Hematopoietic multipotent progenitor cell treated with erythropoietin and hydrocortisone succinate and interleukin-3 and kit ligand, for 15 days (in vitro differentiated cells): ENCODE data around the gene CDK13.

Source experiments
- DNase-seq: peaks from one replicate; pipeline ENCODE4 v3.0.0-alpha.2; 2015; ENCODE audit warnings: low spot score

Gene CDK13

DNA sequence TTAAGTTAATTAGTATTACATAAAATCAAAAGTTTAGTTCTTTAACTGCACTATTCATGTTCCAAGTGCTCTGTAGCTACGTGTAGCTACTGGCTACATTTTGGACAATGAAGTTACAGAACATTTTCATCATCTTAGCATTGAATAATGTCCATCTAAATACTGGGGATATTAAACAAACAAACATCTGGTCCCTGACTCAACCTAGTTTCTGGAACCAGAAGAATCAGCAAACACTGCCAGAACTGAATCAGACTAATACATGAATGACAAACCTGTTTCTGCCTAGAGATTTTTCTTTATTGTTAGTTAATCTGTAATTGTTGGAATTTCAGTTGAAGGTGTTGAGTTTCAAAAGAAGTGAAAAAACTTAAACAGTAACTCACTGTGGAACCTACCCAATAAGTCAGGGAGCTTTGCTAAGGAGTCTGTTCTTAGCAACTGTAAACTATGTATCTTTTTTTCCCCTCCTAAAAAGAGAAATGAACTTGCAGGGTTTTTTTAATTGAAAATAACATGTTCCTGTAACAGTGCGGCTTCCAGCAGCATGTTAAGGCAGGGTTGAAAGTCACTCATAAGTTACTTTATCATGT is 58.3 kb downstream of the CDK13 start:
- no peak for DNase-seq

DNA sequence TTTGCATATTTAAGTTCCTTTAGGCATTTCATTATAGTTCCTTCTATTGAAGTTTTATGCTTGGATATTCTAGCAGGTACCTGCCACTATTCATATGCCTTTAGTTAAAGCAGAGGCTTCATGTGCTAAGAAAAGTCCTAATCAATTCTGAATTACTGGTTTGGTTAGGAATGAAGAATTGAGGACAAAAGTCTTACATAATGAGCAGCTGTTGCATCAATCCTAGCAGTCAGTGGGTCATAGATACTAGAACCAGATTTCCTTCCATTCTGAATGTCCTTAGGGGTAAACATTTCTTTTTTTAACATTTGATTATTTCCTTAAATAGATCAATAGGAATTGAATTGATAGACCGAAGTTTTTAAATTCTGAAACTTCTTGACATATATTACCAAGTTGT is 59.2 kb downstream of the CDK13 start:
- DNase-seq, result no peak

DNA sequence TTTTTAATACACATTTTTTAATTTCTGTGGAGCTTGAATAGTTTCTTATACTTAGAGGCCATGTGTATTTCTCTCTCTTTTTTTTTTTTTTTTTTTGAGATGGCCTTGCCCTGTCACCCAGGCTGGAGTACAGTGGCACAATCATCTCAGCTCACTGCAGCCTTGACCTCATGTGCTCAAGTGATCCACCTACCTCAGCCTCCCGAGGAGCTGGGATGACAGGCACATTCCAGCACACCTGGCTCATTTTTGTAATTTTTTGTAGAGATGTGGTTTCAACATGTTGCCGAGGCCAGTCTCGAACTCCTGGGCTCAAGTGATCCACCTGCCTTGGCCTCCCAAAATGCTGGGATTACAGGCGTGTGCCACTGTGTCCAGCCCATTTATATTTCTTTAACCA is 64.3 kb downstream of the CDK13 start:
- no peak for DNase-seq

DNA sequence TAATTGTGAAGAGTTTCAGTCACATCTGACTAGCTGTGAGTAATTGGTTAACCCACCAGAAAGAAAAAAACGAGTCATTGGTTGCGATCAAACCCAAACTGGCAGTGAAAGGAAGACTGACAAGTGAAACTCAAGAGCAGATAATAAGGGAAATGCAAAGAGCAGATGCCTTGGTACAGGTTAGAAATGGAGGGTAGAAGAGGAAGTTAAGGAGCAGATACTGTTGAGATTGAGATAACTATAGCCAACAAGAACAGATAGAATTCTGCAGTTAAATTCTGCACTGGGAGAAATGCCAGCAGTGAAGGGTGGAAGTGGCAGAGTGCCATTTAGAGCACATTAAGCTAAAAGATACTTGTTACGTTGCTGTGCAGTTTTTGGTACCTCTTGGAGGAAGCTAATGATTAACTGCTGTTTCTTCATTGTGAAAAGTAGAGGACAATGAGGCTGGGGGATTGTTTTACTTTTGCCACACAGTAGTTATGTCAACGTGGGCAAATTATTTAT is 65.8 kb downstream of the CDK13 start:
- DNase-seq, result peak; percentile 52

DNA sequence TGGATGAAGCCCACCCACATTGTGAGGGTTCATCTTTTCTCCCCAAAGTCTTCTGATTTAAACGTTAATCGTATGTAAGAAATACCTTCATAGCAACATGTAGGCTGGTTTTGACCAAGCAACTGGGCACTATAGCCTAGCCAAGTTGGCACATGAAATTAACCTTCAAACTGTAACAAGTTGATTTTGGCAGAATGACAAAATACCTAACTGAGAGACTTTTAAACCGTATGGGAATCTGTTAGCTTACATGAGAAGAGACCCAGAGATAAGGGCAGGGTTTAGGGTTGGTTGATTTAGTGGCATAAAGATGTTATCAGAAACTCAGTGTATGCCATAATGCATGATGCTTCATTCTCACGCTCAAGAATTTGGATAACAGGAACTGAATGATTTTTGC is 69.5 kb downstream of the CDK13 start:
- no peak for DNase-seq

DNA sequence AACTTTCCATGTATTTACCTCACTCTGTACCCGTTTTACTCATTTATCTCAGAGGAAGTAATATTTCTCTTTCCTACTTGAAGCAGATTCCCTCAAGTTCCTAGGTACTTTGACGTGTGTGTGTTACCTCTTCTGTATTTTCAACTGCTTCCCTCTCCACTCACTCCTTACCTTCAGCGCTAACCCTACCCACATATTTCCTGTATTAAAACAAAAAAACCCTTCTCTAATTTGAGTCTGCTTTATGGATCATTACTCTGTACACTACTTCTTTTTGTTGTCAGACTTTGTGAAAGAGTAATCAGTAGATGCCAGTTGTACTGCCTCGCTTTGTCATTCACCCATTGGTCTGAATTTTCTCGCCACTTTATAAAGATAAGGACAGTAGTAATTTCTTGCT is 74.0 kb downstream of the CDK13 start:
- no peak for DNase-seq

DNA sequence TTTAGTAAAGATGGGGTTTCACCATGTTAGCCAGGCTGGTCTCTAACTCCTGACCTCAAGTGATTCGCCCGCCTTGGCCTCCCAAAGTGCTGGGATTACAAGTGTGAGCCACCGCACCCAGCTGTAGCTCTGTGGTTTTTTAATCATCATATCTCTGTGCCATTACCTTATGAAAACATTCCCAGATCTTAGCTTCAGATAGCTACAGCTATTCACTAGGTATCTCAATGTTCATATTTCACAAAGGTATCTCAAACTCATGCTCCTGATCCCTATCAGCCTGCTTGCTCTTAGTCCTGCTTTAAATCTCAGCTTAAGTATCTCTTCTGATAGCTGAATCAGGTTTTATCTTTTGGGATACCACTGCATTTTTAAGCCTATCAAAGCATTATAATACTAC is 74.8 kb downstream of the CDK13 start:
- DNase-seq, result no peak

DNA sequence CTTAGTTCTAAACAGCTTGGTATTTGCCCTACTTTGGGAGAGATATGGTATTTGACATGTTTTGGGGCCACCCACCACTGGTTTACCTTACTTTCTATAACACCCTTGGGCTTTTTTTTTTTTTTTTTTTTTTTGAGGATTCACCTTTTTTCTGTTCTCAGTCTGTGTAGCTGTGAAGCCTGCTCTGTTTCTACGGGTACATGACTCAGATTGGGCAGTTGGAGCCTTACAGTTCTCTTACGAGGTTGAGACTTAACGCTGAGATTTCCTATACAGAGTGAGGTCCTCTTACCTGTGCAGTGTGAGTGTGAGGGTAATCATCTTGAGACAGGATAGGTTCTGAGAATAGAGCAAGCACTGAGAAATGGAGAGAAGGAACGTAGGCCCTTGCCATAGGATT is 77.5 kb downstream of the CDK13 start:
- no peak for DNase-seq

DNA sequence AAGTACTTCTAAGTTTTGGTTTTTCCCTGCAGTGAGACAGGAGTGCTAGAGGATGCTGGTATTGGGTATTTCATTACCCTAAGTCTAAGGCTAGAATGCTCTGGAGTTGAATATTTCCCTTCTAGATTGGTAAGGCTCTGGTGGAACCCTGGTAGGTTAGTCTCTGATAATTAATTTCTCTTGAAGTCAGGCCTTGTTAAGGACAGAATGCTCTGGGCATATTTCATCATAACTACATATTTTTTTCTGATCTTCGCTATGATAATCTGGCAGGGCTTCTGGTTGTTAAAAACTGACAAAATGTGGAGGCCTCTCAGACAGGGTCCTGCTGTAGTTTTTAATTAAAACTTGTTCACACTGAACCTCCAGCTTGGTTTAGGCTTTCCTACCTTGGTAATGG is 83.8 kb downstream of the CDK13 start:
- no peak for DNase-seq

DNA sequence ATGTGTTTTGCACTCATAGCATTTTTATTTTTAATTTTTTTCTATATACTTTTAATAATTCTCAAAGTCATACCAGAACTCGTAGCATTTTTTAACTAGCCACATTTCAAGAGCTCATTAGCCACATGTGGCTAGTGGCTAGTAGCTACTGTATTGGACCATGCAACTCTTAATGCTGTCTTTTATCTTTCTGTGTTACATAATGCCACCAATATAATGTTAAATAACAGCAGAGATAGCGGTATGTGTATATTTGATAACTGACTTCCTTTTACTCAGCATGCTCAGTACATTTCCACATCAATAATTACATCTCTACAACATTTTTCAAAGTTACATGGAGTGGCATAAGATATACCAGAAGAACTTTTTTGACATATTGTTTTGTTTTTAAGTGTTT is 91.4 kb downstream of the CDK13 start:
- no peak for DNase-seq

DNA sequence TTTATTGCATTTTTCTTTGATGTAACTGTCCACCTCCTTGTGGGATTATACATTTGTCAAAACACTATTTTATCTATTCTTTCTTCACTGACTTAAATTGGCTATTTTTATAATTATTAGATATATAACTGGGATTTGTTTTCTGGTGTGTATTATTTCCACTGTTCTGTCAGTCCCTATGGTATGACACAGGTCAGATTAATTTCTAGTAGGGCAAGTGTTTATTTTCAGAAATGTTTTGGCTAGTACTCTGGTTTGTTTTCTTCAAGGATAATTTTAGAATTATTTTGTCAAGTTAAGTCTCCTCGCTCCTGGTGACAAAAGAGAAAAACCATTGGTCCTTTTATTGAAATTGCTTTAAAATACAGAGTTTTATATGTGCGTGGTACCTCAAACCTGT is 93.1 kb downstream of the CDK13 start:
- no peak for DNase-seq

DNA sequence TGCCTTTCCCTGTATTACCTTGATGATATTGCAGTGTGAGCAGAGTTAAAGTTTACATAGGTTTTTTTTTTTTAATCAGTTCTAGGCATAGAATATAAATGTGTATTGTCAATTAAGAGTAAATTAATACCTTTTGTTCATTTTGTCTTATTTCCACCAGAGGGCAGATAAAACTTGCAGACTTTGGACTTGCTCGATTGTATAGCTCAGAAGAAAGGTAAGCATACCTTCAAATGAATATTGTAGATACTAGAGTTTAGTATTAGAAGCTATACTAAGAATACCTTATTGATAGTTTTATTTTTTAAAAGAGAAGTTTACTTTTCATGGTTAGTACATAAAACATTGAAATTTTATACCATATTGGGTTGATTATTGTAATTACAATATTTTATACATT is 97.6 kb downstream of the CDK13 start:
- DNase-seq, result no peak

DNA sequence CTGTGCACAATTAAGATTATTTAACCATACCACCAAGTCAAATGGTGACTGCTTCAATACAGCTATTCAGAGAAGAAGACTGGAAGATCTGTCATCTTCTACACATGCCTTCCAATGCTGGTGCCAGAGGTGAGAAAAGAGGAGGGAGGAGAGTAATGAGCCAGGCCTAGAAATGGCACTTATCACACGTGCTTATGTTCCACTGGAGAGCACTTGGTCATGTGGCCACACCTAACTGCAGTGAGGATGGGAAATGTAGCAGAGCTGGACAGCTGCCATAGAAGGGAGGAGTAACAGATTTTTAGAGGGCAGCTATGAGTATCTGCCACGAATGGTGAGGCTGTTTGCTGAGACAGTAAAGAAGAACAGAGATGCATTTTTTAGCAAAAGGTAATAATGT is 107.2 kb downstream of the CDK13 start:
- peak; percentile 79 for DNase-seq

DNA sequence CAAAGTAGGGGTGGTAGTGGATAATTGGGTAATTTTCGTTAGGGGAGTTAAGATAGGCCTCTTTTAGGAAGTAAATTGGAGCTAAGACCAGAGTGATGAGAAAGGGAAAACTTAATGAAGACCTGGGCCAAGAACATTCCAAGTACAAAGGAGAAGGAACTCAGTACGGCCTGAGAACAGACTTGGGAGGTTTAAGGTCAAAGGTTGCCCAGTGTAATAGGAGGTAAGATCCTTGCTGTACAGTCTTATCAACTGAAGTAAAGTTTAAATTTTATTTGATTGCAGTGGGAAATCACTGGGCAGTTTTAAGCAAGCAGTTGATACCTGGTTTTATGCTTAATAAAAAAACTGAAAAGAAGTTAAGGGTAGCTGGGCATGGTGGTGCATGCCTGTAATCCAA is 108.0 kb downstream of the CDK13 start:
- DNase-seq, result no peak

DNA sequence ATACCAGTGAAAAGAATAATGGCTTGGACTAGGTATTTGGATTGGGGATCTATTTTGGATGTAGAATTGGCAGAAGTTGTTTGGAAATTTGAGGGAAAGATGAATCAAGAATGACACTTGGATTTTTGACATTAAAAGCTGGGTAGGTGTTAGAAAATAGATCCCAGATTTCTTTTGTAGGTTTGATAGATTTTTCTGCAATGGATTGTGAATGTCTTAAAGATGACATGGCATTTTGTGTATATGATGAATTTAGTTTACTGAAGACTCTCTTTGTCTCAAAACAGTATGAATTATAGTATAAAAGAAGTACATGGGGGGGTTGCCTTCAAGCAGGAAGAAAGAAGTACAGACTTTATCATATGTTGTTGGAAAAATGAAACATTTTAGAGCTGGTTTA is 108.6 kb downstream of the CDK13 start:
- no peak for DNase-seq

DNA sequence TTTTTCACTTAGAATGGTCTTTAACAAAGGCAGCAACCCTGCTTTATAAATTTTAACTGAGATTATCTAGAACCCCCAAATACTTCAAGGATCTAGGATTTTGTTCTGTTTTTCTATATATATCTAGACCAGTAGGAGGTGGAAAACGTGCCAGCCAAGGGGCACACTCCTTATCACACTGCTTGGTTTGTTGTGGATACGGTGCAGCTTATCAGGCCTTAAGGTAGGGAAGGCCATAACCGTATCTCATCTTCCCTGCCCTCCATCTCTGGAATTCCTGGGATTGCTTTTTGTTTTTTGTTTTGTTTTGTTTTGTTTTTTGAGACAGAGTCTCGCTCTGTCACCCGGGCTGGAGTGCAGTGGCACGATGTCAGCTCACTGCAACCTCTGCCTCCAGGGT is 109.0 kb downstream of the CDK13 start:
- DNase-seq, result no peak

DNA sequence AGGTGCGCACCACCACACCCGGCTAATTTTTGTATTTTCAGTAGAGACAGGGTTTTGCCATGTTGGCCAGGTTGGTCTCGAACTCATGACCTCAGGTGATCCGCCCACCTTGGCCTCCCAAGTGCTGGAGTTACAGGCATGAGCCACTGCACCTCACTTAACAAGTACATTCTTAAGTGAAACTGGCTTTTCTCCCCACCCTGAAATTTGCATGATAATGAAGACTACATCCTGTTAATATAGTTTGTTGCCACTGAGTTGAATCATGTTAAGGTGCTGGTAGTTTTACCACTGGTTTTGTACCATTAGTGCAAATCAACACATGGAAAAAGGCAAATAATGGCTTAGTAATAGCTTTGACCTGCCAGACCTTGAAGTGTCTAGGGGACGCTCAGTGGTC is 122.2 kb downstream of the CDK13 start:
- DNase-seq, result no peak

DNA sequence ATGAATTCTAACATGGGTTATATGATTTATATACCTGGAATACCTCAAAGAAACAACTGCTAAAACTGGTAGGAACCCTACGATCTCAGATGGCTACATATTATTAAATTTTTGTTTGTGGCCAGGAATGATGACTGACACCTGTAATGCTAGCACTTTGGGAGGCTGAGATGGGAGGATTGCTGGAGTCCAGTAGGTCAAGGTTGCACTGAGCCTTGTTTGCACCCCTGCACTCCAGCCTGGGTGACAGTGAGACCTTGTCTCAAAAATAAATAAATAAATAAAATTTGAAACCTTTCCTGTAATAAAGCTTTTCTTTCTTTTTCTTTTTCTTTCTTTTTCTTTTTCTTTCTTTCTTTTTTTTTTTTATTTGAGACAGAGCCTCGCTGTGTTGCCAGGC is 123.2 kb downstream of the CDK13 start:
- no peak for DNase-seq

DNA sequence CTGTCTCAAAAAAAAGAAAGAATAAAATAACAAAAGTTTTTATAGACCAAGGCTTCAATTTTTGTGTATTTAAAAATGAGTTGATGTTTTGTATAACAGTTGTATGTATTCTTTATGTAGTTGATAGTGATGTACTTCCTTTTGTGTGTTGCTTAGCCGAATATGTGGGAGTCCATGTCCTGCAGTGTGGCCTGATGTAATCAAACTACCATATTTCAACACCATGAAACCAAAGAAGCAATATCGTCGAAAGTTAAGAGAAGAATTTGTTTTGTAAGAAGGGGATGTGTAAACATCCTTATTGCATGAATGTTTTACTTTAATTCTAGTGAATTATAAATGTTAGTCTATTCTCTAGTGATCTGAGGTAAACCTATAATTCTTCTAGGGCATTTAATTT is 127.8 kb downstream of the CDK13 start:
- no peak for DNase-seq

DNA sequence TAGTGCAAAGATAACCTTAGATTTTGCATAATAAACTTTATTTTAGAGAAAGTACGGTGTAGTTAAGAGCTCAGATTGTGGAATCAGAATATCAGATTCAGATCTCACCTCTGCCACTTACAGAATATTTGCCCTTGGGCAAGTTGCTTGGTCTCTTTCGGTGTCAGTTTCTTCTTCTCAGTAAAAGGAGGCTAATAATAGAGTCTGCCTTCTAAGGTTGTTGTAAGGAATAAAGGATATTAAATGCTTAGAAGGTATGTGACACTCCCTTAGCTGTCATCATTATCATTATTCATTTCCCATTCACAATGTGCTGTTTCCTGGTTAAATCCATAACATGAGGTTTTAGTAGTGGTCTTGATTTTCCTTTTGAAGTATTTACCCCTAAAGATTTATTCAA is 142.1 kb downstream of the CDK13 start:
- DNase-seq, result no peak

DNA sequence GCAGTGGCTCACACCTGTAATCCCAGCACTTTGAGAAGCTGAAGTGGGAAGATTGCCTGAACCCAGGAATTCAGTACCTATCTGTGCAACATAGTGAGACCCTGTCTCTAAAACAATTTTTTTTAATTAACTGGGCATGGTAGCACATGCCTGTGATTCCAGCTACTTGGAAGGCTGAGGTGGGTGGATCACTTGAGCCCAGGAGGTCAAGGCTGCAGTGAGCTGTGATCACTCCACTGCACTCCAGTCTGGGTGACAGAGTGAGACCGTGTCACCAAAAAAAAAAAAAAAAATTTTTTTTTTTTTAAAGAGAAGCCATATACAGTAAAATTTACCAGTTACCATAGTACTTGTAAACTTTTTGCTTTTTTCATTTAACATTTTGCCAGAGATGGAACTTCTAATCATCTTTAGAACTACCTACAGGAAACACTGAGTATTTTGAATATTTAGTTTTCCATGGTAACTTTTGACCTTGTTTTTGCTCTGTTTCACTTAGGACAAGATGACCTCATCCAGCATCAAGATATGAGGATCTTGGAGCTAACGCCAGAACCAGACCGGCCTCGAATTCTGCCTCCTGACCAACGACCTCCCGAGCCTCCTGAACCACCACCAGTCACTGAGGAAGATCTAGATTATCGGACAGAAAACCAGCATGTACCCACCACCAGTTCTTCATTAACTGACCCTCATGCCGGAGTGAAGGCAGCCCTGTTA is 143.7 kb downstream of the CDK13 start:
- no peak for DNase-seq

DNA sequence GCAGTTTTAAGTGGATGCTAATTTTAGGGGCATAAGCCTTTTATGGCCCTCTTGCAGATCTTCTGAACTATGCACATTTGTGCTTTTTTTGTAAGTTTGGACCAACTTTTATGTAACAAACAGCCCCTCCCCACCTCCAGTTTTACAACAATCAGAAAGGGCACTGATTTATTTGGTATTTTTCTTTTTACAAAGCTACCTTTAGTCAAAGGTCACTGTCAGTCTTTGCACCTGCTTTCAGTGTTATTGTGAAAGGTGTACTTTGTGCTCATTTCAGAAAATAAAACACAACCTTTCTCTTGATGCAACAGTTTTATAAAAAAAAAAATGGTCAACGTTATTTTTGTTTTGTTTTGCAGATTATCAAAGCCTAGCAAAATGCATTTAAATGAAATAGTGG is 145.2 kb downstream of the CDK13 start:
- no peak for DNase-seq

DNA sequence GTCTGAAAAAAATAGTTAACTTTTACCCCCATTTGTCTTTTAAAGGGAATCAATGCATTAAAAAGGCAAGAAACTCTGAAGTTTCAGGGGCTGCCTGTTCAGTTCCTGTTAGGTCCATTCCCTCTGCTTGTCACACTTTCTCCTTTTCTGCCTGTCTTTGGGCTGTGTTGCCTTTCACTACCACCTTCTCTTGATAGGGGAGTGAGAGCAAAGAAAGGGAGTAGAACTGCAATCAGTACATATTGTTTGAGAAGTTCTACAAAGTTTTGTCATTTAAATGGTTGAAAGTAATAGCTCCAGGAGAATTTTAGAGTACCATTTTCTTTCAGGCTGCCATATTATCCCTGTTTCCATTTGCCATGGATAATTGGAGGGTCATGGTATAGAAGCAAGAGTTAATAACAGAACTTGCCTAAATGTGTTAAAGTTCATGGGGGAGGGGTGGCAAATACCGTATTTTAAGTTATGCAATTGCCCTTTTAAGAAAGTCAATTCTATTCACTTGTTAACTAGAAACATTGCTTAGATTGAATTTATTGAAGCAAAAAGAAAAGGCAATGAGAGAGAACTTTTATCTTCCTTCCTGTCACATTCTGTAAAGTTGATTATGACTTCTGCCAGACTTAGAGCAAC is 145.8 kb downstream of the CDK13 start:
- no peak for DNase-seq

DNA sequence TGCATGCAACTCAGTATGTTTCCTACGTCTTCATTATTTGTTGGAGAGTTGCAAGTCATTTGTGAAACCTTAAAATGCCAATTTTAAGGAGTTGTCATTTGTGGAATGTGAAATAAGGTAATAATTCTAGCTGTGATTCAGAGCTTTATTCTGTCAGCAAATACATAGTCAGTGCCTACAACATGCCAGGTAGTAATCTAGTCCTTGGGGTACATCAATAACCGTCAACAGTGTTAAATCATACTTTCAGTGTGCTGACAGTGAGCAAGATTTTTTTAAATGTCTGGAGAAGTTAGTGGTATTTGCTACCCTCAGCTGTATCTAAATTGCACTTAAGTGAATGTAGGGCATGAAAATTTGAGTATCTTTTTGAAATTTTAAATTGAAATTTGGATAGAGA is 147.7 kb downstream of the CDK13 start:
- DNase-seq, result no peak
